Loucy (cell line): ENCODE measurements around the gene TGIF2.

Experiments used
- EZH2phosphoT487 ChIP-seq: fragments of 200-600 bp; IDR thresholded peaks from 2 replicates; pipeline ENCODE4 v1.6.1; 2018; ENCODE audit warnings: antibody characterized with exemption, mild to moderate bottlenecking, moderate library complexity, borderline replicate concordance
- TF ChIP-seq, protein P1 (sequence below): fragments of 200-600 bp; sonication (generic); conservative IDR thresholded peaks from 2 replicates; pipeline ENCODE4 v1.5.1; 2014; ENCODE audit warnings: mild to moderate bottlenecking, antibody characterized with exemption, low read length

DNA sequence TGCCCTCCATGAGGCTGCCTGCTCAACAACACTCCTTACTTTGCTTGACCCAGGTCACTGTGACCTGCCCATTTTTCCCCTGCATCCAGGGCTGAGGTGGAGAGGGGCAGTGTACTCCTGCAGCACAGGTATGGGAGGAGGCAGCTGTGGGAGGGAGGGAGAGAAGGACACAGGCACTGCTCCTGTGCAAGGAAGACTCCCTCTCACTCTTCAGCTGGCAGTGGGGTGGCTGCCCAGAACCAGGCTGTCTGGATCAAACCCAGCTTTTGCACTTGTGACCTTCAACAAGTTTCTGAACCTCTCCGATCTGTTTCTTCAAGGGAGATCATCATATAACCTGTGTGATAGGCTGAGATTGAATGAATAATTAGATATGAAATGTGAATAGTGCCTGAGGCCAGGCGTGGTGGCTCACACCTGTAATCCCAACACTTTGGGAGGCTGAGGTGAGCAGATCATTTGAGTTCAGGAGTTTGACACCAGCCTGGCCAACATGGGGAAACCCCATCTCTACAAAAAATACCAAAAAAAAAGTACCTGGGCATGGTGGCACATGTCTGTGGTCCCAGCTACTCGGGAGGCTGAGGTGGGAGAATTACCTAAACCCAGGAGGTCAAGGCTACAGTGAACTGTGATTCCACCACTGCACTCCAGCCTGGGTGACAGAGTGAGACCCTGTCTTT lies 14.1 kb downstream of the TGIF2 start:
- TF ChIP-seq, protein P1, sequence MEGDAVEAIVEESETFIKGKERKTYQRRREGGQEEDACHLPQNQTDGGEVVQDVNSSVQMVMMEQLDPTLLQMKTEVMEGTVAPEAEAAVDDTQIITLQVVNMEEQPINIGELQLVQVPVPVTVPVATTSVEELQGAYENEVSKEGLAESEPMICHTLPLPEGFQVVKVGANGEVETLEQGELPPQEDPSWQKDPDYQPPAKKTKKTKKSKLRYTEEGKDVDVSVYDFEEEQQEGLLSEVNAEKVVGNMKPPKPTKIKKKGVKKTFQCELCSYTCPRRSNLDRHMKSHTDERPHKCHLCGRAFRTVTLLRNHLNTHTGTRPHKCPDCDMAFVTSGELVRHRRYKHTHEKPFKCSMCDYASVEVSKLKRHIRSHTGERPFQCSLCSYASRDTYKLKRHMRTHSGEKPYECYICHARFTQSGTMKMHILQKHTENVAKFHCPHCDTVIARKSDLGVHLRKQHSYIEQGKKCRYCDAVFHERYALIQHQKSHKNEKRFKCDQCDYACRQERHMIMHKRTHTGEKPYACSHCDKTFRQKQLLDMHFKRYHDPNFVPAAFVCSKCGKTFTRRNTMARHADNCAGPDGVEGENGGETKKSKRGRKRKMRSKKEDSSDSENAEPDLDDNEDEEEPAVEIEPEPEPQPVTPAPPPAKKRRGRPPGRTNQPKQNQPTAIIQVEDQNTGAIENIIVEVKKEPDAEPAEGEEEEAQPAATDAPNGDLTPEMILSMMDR, result no peak
- no peak for TF ChIP-seq EZH2phosphoT487
